GM23338 (cell line): ENCODE measurements around the gene TMEM127.

Source experiments
- EZH2 ChIP-seq: fragments of 200-600 bp; sonication (generic); IDR thresholded peaks from one replicate; pipeline ENCODE4 v1.8.0; 2017; ENCODE audit warnings: antibody characterized with exemption, mild to moderate bottlenecking, low read depth; ENCODE audit not compliant: unreplicated experiment
- EZH2phosphoT487 ChIP-seq: fragments of 200-600 bp; sonication (generic); IDR thresholded peaks from one replicate; pipeline ENCODE4 v1.8.1; 2018; ENCODE audit warnings: antibody characterized with exemption; ENCODE audit not compliant: unreplicated experiment
- JUNB ChIP-seq: IDR thresholded peaks from one replicate; pipeline ENCODE4 v1.6.1; 2016; ENCODE audit warnings: antibody characterized with exemption; ENCODE audit not compliant: unreplicated experiment
- POLR2AphosphoS5 ChIP-seq: IDR thresholded peaks from 2 replicates; pipeline ENCODE4 v1.6.1; 2016; ENCODE audit warnings: antibody characterized with exemption, low read depth
- STAT1 ChIP-seq: IDR thresholded peaks from one replicate; pipeline ENCODE4 v1.6.1; 2016; ENCODE audit warnings: antibody characterized with exemption; ENCODE audit not compliant: unreplicated experiment
- ZNF114 ChIP-seq: fragments of 250-450 bp; sonication (Bioruptor Pico); IDR thresholded peaks from 2 replicates; pipeline ENCODE4 v1.5.0; 2020; ENCODE audit warnings: mild to moderate bottlenecking, moderate library complexity
- ZNF331 ChIP-seq: fragments of 250-450 bp; sonication (Bioruptor Pico); IDR thresholded peaks from 2 replicates; pipeline ENCODE4 v1.5.0; 2020; ENCODE audit warnings: low read depth, mild to moderate bottlenecking, moderate library complexity
- TF ChIP-seq, protein P1 (sequence below), 2 experiments: fragments of 200-600 bp in 1 of 2; sonication (generic) in 1 of 2; conservative IDR thresholded peaks; 2 replicates each; pipeline versions ENCODE4 v1.5.1 to v1.6.1; 2016 to 2017; ENCODE audit warnings: antibody characterized with exemption in 2 of 2, low read depth in 2 of 2, mild to moderate bottlenecking in 2 of 2, moderate library complexity in 1 of 2
- TF ChIP-seq, protein P2 (sequence below): IDR thresholded peaks from one replicate; pipeline ENCODE4 v1.6.1; 2018; ENCODE audit warnings: antibody characterized with exemption; ENCODE audit not compliant: unreplicated experiment

DNA sequence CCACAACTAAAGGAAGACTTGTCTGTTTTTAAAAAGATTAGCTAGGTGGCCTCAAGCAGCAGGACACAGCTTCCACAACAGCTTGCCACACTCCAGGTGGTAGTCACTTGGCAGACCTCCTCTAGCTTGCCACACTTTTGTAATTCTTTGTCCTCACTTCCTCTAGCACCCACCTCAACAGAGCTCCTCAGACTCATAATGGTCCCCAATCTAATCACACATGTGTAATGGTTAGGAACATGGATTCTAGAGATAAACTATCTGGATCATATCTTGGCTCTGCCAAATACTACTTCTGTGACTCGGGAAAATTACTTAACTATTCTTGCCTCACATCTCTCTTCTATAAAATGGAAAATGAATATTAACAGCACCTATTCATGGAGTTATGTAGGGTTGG is 36.1 kb upstream of the TMEM127 start:
- TF ChIP-seq POLR2AphosphoS5 (no peak), ZNF114 (no peak), ZNF331 (no peak), EZH2 (no peak), STAT1 (no peak), EZH2phosphoT487 (no peak), JUNB (no peak)
- TF ChIP-seq, protein P1, sequence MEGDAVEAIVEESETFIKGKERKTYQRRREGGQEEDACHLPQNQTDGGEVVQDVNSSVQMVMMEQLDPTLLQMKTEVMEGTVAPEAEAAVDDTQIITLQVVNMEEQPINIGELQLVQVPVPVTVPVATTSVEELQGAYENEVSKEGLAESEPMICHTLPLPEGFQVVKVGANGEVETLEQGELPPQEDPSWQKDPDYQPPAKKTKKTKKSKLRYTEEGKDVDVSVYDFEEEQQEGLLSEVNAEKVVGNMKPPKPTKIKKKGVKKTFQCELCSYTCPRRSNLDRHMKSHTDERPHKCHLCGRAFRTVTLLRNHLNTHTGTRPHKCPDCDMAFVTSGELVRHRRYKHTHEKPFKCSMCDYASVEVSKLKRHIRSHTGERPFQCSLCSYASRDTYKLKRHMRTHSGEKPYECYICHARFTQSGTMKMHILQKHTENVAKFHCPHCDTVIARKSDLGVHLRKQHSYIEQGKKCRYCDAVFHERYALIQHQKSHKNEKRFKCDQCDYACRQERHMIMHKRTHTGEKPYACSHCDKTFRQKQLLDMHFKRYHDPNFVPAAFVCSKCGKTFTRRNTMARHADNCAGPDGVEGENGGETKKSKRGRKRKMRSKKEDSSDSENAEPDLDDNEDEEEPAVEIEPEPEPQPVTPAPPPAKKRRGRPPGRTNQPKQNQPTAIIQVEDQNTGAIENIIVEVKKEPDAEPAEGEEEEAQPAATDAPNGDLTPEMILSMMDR (conservative IDR thresholded peaks at IDR 0.05; ENCODE audit: low read depth in 2 of 2), result no peak
- TF ChIP-seq, protein P2, sequence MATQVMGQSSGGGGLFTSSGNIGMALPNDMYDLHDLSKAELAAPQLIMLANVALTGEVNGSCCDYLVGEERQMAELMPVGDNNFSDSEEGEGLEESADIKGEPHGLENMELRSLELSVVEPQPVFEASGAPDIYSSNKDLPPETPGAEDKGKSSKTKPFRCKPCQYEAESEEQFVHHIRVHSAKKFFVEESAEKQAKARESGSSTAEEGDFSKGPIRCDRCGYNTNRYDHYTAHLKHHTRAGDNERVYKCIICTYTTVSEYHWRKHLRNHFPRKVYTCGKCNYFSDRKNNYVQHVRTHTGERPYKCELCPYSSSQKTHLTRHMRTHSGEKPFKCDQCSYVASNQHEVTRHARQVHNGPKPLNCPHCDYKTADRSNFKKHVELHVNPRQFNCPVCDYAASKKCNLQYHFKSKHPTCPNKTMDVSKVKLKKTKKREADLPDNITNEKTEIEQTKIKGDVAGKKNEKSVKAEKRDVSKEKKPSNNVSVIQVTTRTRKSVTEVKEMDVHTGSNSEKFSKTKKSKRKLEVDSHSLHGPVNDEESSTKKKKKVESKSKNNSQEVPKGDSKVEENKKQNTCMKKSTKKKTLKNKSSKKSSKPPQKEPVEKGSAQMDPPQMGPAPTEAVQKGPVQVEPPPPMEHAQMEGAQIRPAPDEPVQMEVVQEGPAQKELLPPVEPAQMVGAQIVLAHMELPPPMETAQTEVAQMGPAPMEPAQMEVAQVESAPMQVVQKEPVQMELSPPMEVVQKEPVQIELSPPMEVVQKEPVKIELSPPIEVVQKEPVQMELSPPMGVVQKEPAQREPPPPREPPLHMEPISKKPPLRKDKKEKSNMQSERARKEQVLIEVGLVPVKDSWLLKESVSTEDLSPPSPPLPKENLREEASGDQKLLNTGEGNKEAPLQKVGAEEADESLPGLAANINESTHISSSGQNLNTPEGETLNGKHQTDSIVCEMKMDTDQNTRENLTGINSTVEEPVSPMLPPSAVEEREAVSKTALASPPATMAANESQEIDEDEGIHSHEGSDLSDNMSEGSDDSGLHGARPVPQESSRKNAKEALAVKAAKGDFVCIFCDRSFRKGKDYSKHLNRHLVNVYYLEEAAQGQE, result no peak
